ENCODE results near the gene TTLL5. TPM values are rescaled to one million over a fixed set of nuclear protein-coding genes. Genes with fewer than 3 reads are reported as not detected.

The TTLL5 gene
- polyA plus RNA-seq, 2 donors: 10.5 to 10.6 TPM

DNA sequence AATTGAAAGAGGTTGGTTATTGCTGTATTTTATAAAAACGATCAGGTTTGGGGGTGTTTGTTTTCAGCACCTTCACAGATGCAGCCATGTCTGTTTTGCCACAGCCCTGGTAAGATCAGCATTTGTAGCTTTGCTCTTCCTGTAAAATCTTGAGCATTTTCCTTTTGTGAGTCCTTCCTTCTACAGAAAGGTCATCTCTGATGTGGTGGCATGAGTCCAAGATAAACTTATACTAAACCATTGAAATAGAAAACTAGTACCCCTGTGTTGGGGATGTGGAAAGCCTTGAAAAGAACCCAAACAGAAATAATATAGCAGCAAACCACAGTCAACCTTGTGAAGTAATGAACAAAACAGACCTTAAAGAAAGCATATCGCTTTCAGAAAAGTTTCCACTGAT, 235.3 kb downstream of the TTLL5 start:
- WGBS, 2 donors: 85 to 89% methylated on average over 2 of the region's 2 CpGs
- H3K4me3 ChIP-seq (ENCODE audit: low read depth in 1 of 2, low read length in 2 of 2): no peak overlapping the region
- H3K9me3 ChIP-seq (ENCODE audit: control insufficient read depth in 2 of 2, insufficient read depth in 1 of 2, low read depth in 1 of 2, low read length in 1 of 2): no peaks in the 10 kb centered on the region
- H3K36me3 ChIP-seq (ENCODE audit: control insufficient read depth in 2 of 2, insufficient read depth in 2 of 2, low read length in 1 of 2): no peaks in the 10 kb centered on the region
- H3K27ac ChIP-seq (ENCODE audit: low read depth in 2 of 2, low read length in 1 of 2): no peak overlapping the region
- H3K4me1 ChIP-seq (ENCODE audit: control insufficient read depth in 2 of 2, insufficient read depth in 2 of 2, low read length in 1 of 2): no peaks in the 10 kb centered on the region
- no peaks in the 10 kb centered on the region for H3K27me3 ChIP-seq (ENCODE audit: control insufficient read depth in 1 of 2, insufficient read depth in 2 of 2, low read length in 2 of 2)

DNA sequence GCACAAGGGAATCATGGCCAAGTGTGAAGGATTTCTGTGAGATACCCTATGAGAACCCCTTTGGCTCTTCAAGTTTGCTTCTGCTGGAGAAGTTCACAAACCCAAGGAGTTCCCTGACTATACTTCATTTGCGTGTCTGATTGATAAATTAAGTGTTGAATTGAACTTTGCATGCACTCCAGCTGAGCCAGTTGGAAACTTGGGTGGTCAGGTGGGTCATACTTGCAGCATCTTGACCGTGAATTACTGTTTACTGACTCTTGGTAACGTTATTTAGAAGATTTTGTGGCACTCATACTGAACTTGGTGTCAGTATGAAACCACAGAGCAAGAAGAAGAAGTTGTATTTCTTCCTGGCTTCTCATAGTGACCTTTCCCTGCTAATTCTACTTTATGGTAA, 243.3 kb downstream of the TTLL5 start:
- H3K9me3 ChIP-seq (ENCODE audit: control insufficient read depth in 2 of 2, insufficient read depth in 1 of 2, low read depth in 1 of 2, low read length in 1 of 2): peaks cover 0 to 2% of the 10 kb centered on the region in 2 donors
- no peaks in the 10 kb centered on the region for H3K4me1 ChIP-seq (ENCODE audit: control insufficient read depth in 2 of 2, insufficient read depth in 2 of 2, low read length in 1 of 2)
- WGBS, 2 donors: 80% methylated on average over 3 of the region's 3 CpGs
- H3K27ac ChIP-seq (ENCODE audit: low read depth in 2 of 2, low read length in 1 of 2): no peak overlapping the region
- no peaks in the 10 kb centered on the region for H3K36me3 ChIP-seq (ENCODE audit: control insufficient read depth in 2 of 2, insufficient read depth in 2 of 2, low read length in 1 of 2)
- no peaks in the 10 kb centered on the region for H3K27me3 ChIP-seq (ENCODE audit: control insufficient read depth in 1 of 2, insufficient read depth in 2 of 2, low read length in 2 of 2)
- H3K4me3 ChIP-seq (ENCODE audit: low read depth in 1 of 2, low read length in 2 of 2): no peak overlapping the region

DNA sequence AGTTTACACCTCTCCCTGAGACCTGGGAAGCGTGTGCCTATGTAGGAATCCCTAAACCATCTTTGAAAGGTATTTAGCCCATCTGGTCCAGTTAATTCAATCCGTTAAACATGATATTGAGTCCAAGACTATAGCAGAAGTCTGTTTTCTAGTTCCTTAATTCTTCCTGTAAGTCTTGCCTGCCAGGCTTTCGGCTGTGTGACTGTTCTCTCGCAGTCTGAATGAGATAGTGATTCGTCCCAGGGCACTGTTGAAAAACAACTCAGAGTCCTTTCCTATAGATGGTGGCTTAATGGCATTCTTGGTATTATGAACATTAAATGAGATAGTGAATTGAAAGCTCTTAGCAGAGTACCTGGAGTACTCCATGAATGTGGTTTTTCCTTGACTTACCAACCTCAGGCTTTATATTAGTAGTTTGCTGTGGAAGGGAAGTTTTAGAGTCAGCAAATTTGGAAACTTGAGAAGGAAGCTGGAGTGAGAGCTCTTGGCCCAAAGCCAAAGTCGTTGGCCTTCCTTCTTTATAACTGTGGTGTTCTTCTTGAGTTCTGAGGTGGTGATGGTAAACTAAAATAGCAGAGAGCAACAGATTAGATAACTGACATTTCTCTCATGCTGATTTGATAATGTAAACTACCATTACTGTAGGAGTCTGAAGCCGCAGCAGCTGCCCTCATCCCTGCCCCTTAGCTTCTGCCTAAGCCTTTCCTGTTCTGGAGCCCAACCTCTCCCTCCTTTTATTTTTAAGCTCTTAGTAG, 244.3 kb downstream of the TTLL5 start:
- no peak overlapping the region for H3K27ac ChIP-seq (ENCODE audit: low read depth in 2 of 2, low read length in 1 of 2)
- no peaks in the 10 kb centered on the region for H3K4me1 ChIP-seq (ENCODE audit: control insufficient read depth in 2 of 2, insufficient read depth in 2 of 2, low read length in 1 of 2)
- peaks cover 0 to 2% of the 10 kb centered on the region in 2 donors for H3K9me3 ChIP-seq (ENCODE audit: control insufficient read depth in 2 of 2, insufficient read depth in 1 of 2, low read depth in 1 of 2, low read length in 1 of 2)
- 61 to 69% methylated on average over 7 of the region's 7 CpGs for whole genome bisulfite sequencing, 2 donors
- H3K36me3 ChIP-seq (ENCODE audit: control insufficient read depth in 2 of 2, insufficient read depth in 2 of 2, low read length in 1 of 2): no peaks in the 10 kb centered on the region
- H3K4me3 ChIP-seq (ENCODE audit: low read depth in 1 of 2, low read length in 2 of 2): no peak overlapping the region
- H3K27me3 ChIP-seq (ENCODE audit: control insufficient read depth in 1 of 2, insufficient read depth in 2 of 2, low read length in 2 of 2): no peaks in the 10 kb centered on the region

DNA sequence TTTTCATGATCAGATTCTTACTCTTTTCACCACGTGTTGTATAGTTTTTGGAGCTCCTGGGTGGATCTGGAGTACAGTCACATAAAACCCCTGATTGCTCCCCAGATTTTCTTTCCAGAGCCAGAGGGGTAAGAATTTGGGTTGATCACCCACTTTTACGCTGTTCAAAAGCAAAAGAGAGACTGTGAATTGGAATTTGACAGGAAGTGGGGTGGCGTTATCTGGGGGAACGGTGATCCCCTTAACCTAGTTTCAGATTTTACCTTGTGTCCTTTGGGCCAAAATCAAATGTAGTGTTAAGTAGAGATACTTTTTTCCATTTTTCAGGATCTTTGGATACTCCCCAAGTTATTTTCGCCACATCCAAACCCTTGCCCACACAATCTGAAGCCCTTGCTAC, 245.2 kb downstream of the TTLL5 start:
- Histone ChIP-seq H3K4me1 (ENCODE audit: control insufficient read depth in 2 of 2, insufficient read depth in 2 of 2, low read length in 1 of 2) (no peaks in the 10 kb centered on the region), H3K4me3 (ENCODE audit: low read depth in 1 of 2, low read length in 2 of 2) (no peak overlapping the region), H3K27me3 (ENCODE audit: control insufficient read depth in 1 of 2, insufficient read depth in 2 of 2, low read length in 2 of 2) (no peaks in the 10 kb centered on the region), H3K27ac (ENCODE audit: low read depth in 2 of 2, low read length in 1 of 2) (no peak overlapping the region), H3K36me3 (ENCODE audit: control insufficient read depth in 2 of 2, insufficient read depth in 2 of 2, low read length in 1 of 2) (no peaks in the 10 kb centered on the region), H3K9me3 (ENCODE audit: control insufficient read depth in 2 of 2, insufficient read depth in 1 of 2, low read depth in 1 of 2, low read length in 1 of 2) (peaks cover 0 to 2% of the 10 kb centered on the region in 2 donors)
- WGBS, 2 donors: 86 to 87% methylated on average over 5 of the region's 5 CpGs

DNA sequence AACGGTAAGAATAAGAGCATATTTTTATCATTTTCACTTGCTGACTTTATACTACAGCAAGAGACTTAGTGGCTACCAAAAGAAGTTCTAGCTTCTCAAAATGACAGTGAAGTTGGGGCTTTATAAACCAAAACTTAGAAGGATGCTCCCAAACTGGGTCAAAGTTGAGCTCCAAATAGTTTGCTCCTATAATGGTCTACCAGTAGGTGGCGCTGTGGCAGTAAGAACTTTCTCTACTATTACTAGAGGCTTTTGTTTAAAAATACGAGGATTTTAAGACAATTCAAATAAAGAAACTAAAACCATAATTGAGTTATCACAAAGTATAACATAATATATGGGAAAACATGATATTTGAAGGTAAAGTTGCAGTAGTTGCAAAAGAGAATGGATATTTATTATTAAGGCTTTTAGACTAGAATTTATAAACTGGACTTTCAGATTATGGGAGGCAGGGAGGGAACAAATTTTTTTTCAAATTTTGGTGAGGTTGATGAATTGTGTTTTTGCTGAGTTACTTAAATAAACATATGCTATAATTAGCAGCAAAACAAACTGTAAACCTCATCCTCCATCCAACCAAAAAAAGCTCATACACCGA, 245.7 kb downstream of the TTLL5 start:
- Histone ChIP-seq H3K4me1 (ENCODE audit: control insufficient read depth in 2 of 2, insufficient read depth in 2 of 2, low read length in 1 of 2) (no peaks in the 10 kb centered on the region), H3K9me3 (ENCODE audit: control insufficient read depth in 2 of 2, insufficient read depth in 1 of 2, low read depth in 1 of 2, low read length in 1 of 2) (peaks cover 0 to 2% of the 10 kb centered on the region in 2 donors), H3K4me3 (ENCODE audit: low read depth in 1 of 2, low read length in 2 of 2) (no peak overlapping the region), H3K27ac (ENCODE audit: low read depth in 2 of 2, low read length in 1 of 2) (no peak overlapping the region), H3K27me3 (ENCODE audit: control insufficient read depth in 1 of 2, insufficient read depth in 2 of 2, low read length in 2 of 2) (no peaks in the 10 kb centered on the region), H3K36me3 (ENCODE audit: control insufficient read depth in 2 of 2, insufficient read depth in 2 of 2, low read length in 1 of 2) (no peaks in the 10 kb centered on the region)
- WGBS, 2 donors: 46 to 47% methylated on average over 4 of the region's 4 CpGs

DNA sequence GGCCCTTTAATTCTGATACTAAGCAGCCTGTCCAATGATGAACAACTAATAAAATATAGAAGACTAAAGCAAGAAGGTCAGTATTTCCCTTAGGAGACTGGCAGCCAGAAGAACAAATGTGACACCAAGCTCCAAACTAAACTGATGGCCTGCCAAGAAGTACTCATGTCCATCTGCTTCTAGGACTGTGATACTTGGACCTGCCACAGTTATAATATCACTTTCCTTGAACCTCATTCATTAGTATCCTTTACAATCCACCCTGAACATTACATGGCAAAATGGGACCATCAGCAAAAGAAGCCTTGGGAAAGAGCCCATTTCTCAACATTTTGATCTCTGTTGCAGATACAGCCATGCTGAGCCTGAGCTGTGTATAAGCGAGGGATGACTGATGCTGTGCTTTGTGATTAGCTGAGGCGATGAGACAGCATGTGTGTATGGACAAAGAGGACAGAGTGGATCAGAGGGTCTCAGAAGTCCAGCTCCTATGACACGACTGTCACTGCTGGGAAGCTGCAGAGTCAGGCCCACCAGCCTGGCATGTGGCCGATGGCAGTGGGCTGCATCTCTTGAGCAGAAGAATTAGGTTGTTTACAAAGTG, 246.8 kb downstream of the TTLL5 start:
- peaks cover 0 to 2% of the 10 kb centered on the region in 2 donors for H3K9me3 ChIP-seq (ENCODE audit: control insufficient read depth in 2 of 2, insufficient read depth in 1 of 2, low read depth in 1 of 2, low read length in 1 of 2)
- no peak overlapping the region for H3K27ac ChIP-seq (ENCODE audit: low read depth in 2 of 2, low read length in 1 of 2)
- WGBS, 2 donors: 95 to 96% methylated on average over 4 of the region's 4 CpGs
- no peaks in the 10 kb centered on the region for H3K4me1 ChIP-seq (ENCODE audit: control insufficient read depth in 2 of 2, insufficient read depth in 2 of 2, low read length in 1 of 2)
- no peak overlapping the region for H3K4me3 ChIP-seq (ENCODE audit: low read depth in 1 of 2, low read length in 2 of 2)
- no peaks in the 10 kb centered on the region for H3K36me3 ChIP-seq (ENCODE audit: control insufficient read depth in 2 of 2, insufficient read depth in 2 of 2, low read length in 1 of 2)
- H3K27me3 ChIP-seq (ENCODE audit: control insufficient read depth in 1 of 2, insufficient read depth in 2 of 2, low read length in 2 of 2): no peaks in the 10 kb centered on the region

DNA sequence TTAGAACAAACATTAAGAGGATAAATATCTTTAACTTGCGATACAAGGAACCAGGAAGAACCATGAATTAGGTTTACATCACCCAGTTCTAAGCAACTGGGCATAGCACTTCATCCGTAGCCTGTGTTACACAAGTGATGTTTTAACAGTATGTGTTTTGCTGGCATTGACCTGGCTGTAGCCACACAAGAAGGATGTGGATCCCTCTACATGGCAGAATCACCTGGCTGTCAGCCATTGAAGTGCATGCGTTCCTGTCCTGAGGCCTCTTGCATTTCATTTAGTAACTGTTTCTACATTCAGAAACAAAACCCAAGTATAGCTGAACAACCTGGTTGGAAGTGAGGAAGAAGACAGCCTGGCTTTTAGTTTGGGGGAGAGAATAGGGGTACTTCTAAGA, 248.6 kb downstream of the TTLL5 start:
- Histone ChIP-seq H3K36me3 (ENCODE audit: control insufficient read depth in 2 of 2, insufficient read depth in 2 of 2, low read length in 1 of 2) (no peaks in the 10 kb centered on the region), H3K4me1 (ENCODE audit: control insufficient read depth in 2 of 2, insufficient read depth in 2 of 2, low read length in 1 of 2) (no peaks in the 10 kb centered on the region), H3K9me3 (ENCODE audit: control insufficient read depth in 2 of 2, insufficient read depth in 1 of 2, low read depth in 1 of 2, low read length in 1 of 2) (peaks cover 0 to 2% of the 10 kb centered on the region in 2 donors), H3K27ac (ENCODE audit: low read depth in 2 of 2, low read length in 1 of 2) (no peak overlapping the region), H3K4me3 (ENCODE audit: low read depth in 1 of 2, low read length in 2 of 2) (no peak overlapping the region), H3K27me3 (ENCODE audit: control insufficient read depth in 1 of 2, insufficient read depth in 2 of 2, low read length in 2 of 2) (no peaks in the 10 kb centered on the region)
- WGBS, 2 donors: 86 to 90% methylated on average over 3 of the region's 3 CpGs

DNA sequence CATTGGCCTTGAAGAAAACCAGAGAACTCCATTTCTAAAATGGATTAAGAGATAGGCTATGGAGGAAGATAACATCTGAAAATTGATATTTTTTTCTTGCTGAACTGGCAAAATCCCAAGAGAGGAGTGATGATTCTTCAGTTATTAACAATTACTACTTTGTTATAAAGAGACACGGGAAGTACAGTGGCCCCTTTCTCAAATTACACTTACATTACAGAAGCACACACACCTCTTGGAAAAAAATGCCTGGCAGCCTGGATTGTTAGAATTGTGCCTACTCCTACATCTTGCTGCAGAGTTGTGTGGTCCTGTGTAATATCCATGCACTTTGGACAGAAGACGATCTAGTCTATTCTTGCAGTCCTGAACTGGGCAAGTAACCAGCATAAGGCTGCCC, 249.0 kb downstream of the TTLL5 start:
- no peak overlapping the region for H3K4me3 ChIP-seq (ENCODE audit: low read depth in 1 of 2, low read length in 2 of 2)
- WGBS, 2 donors: 57 to 69% methylated on average over 2 of the region's 2 CpGs
- no peak overlapping the region for H3K27ac ChIP-seq (ENCODE audit: low read depth in 2 of 2, low read length in 1 of 2)
- H3K9me3 ChIP-seq (ENCODE audit: control insufficient read depth in 2 of 2, insufficient read depth in 1 of 2, low read depth in 1 of 2, low read length in 1 of 2): peaks cover 0 to 2% of the 10 kb centered on the region in 2 donors
- H3K36me3 ChIP-seq (ENCODE audit: control insufficient read depth in 2 of 2, insufficient read depth in 2 of 2, low read length in 1 of 2): no peaks in the 10 kb centered on the region
- no peaks in the 10 kb centered on the region for H3K4me1 ChIP-seq (ENCODE audit: control insufficient read depth in 2 of 2, insufficient read depth in 2 of 2, low read length in 1 of 2)
- no peaks in the 10 kb centered on the region for H3K27me3 ChIP-seq (ENCODE audit: control insufficient read depth in 1 of 2, insufficient read depth in 2 of 2, low read length in 2 of 2)

DNA sequence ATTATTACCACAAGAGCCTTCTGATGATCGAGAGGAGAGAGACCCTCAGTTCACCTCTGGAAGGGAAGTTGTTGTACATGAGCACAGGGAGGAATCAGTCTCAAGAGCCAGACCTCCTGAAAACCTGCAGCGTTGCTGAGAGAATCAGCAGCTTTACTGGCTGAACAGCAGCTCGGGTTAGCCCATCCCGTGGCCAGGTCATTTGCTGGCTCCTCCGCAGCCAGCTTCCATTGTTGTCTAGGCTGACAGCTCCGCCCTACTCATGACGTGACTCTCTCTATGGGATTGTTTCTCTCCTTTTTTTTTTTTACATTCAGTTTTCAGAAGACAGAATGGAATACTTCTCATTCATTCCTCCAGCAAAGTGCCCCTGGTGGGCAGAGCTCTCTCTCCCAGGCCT, 250.8 kb downstream of the TTLL5 start:
- peaks cover 0 to 2% of the 10 kb centered on the region in 2 donors for H3K9me3 ChIP-seq (ENCODE audit: control insufficient read depth in 2 of 2, insufficient read depth in 1 of 2, low read depth in 1 of 2, low read length in 1 of 2)
- WGBS, 2 donors: 67 to 78% methylated on average over 7 of the region's 7 CpGs
- H3K36me3 ChIP-seq (ENCODE audit: control insufficient read depth in 2 of 2, insufficient read depth in 2 of 2, low read length in 1 of 2): no peaks in the 10 kb centered on the region
- no peak overlapping the region for H3K4me3 ChIP-seq (ENCODE audit: low read depth in 1 of 2, low read length in 2 of 2)
- no peak overlapping the region for H3K27ac ChIP-seq (ENCODE audit: low read depth in 2 of 2, low read length in 1 of 2)
- H3K27me3 ChIP-seq (ENCODE audit: control insufficient read depth in 1 of 2, insufficient read depth in 2 of 2, low read length in 2 of 2): no peaks in the 10 kb centered on the region
- H3K4me1 ChIP-seq (ENCODE audit: control insufficient read depth in 2 of 2, insufficient read depth in 2 of 2, low read length in 1 of 2): no peaks in the 10 kb centered on the region
